ENCODE measurements around the gene PSMD9. TPM values are rescaled to one million over a fixed set of nuclear protein-coding genes. Genes with fewer than 3 reads are reported as not detected.
"Not testable (repeated sequence)": the region's sequence is repeated elsewhere in the genome, so short reads cannot be mapped to it uniquely, and the experiment has no call there.

PSMD9 gene
- total and polyA plus RNA-seq, 3 experiments from 2014 or later: 83.7 to 99.3 (median 89.9) TPM

- H3K4me3 Mint-ChIP-seq: no peak overlapping the region
- peak overlapping the region; percentile 18 for H3K27ac ChIP-seq (ENCODE audit: low read depth, low read length)
- no peaks in the 10 kb centered on the region for H3K4me1 Mint-ChIP-seq
- DNase-seq: no peak
- H3K9me3 ChIP-seq (ENCODE audit: low read length): no peaks in the 10 kb centered on the region
- H3K27ac Mint-ChIP-seq: no peak overlapping the region
- no peaks in the 10 kb centered on the region for H3K9me3 Mint-ChIP-seq
- peaks cover 0 to 4% (median 0%) of the 10 kb centered on the region in 3 donors for H3K36me3 Mint-ChIP-seq
- no peak overlapping the region for H3K4me3 ChIP-seq (ENCODE audit: low read length)
- H3K36me3 ChIP-seq (ENCODE audit: insufficient read depth, low read length): no peaks in the 10 kb centered on the region
- ChIA-PET CTCF (interaction anchor here (1.0 kb wide), 1 partner anchor 9 kb away, joined by 4 read pairs; the partner anchor contains the start of gene CFAP251), POLR2A (no interaction called here)
- H3K4me1 ChIP-seq (ENCODE audit: insufficient read depth, low read length): no peaks in the 10 kb centered on the region
- H3K27me3 Mint-ChIP-seq: peaks cover 0 to 4% of the 10 kb centered on the region in 2 donors
- no peaks in the 10 kb centered on the region for H3K27me3 ChIP-seq (ENCODE audit: insufficient read depth, low read length, poor library complexity, severe bottlenecking)
Measured at GRCh38 chr12:121926874-121927706, 38.5 kb downstream of the PSMD9 start.

GRCh38 chr12:121927813-121928212 lies 39.2 kb downstream of the PSMD9 start:
- ChIA-PET CTCF (interaction anchor here (1.0 kb wide), 1 partner anchor 9 kb away, joined by 4 read pairs; the partner anchor contains the start of gene CFAP251), POLR2A (no interaction called here)
- Histone ChIP-seq H3K27ac (ENCODE audit: low read depth, low read length) (no peak overlapping the region), H3K4me3 (ENCODE audit: low read length) (no peak overlapping the region), H3K36me3 (ENCODE audit: insufficient read depth, low read length) (no peaks in the 10 kb centered on the region), H3K9me3 (ENCODE audit: low read length) (no peaks in the 10 kb centered on the region), H3K27me3 (ENCODE audit: insufficient read depth, low read length, poor library complexity, severe bottlenecking) (no peaks in the 10 kb centered on the region), H3K4me1 (ENCODE audit: insufficient read depth, low read length) (no peaks in the 10 kb centered on the region)
- no peak for DNase-seq
- no peak overlapping the region for H3K27ac Mint-ChIP-seq
- peaks cover 0 to 6% (median 0%) of the 10 kb centered on the region in 3 donors for H3K36me3 Mint-ChIP-seq
- H3K27me3 Mint-ChIP-seq: peaks cover 0 to 4% of the 10 kb centered on the region in 2 donors
- no peaks in the 10 kb centered on the region for H3K9me3 Mint-ChIP-seq
- H3K4me3 Mint-ChIP-seq: no peak overlapping the region
- H3K4me1 Mint-ChIP-seq: no peaks in the 10 kb centered on the region

- H3K27me3 Mint-ChIP-seq; H3K36me3 ChIP-seq (ENCODE audit: insufficient read depth, low read length); H3K27ac ChIP-seq (ENCODE audit: low read depth, low read length); H3K4me3 Mint-ChIP-seq; POLR2A ChIA-PET; DNase-seq; H3K4me1 Mint-ChIP-seq; CTCF ChIA-PET; H3K9me3 Mint-ChIP-seq; H3K27ac Mint-ChIP-seq; H3K27me3 ChIP-seq (ENCODE audit: insufficient read depth, low read length, poor library complexity, severe bottlenecking); H3K36me3 Mint-ChIP-seq; H3K4me3 ChIP-seq (ENCODE audit: low read length); H3K4me1 ChIP-seq (ENCODE audit: insufficient read depth, low read length); H3K9me3 ChIP-seq (ENCODE audit: low read length): not testable (repeated sequence)
Measured at GRCh38 chr12:121929545-121929944, 41.0 kb downstream of the PSMD9 start.

GRCh38 chr12:121930862-121931261 lies 42.3 kb downstream of the PSMD9 start:
- H3K9me3 Mint-ChIP-seq: no peaks in the 10 kb centered on the region
- H3K36me3 Mint-ChIP-seq: peaks cover 0 to 9% (median 0%) of the 10 kb centered on the region in 3 donors
- Histone ChIP-seq H3K9me3 (ENCODE audit: low read length) (no peaks in the 10 kb centered on the region), H3K36me3 (ENCODE audit: insufficient read depth, low read length) (no peaks in the 10 kb centered on the region), H3K4me3 (ENCODE audit: low read length) (no peak overlapping the region), H3K27ac (ENCODE audit: low read depth, low read length) (no peak overlapping the region), H3K4me1 (ENCODE audit: insufficient read depth, low read length) (no peaks in the 10 kb centered on the region), H3K27me3 (ENCODE audit: insufficient read depth, low read length, poor library complexity, severe bottlenecking) (no peaks in the 10 kb centered on the region)
- DNase-seq: no peak
- H3K4me3 Mint-ChIP-seq: no peak overlapping the region
- CTCF ChIA-PET: no interaction called here
- H3K27me3 Mint-ChIP-seq: peaks cover 0 to 4% of the 10 kb centered on the region in 2 donors
- H3K4me1 Mint-ChIP-seq: no peaks in the 10 kb centered on the region
- POLR2A ChIA-PET: no interaction called here
- peak overlapping the region in 1 of 8 donors; percentile 29 for H3K27ac Mint-ChIP-seq

- ChIA-PET CTCF (no interaction called here), POLR2A (no interaction called here)
- peaks cover 0 to 9% (median 0%) of the 10 kb centered on the region in 3 donors for H3K36me3 Mint-ChIP-seq
- DNase-seq: no peak
- Histone ChIP-seq H3K27ac (ENCODE audit: low read depth, low read length) (no peak overlapping the region), H3K4me1 (ENCODE audit: insufficient read depth, low read length) (no peaks in the 10 kb centered on the region), H3K36me3 (ENCODE audit: insufficient read depth, low read length) (no peaks in the 10 kb centered on the region), H3K4me3 (ENCODE audit: low read length) (no peak overlapping the region), H3K27me3 (ENCODE audit: insufficient read depth, low read length, poor library complexity, severe bottlenecking) (no peaks in the 10 kb centered on the region), H3K9me3 (ENCODE audit: low read length) (no peaks in the 10 kb centered on the region)
- H3K9me3 Mint-ChIP-seq: no peaks in the 10 kb centered on the region
- H3K4me3 Mint-ChIP-seq: no peak overlapping the region
- H3K4me1 Mint-ChIP-seq: no peaks in the 10 kb centered on the region
- H3K27me3 Mint-ChIP-seq: peaks cover 0 to 4% of the 10 kb centered on the region in 2 donors
- peak overlapping the region in 1 of 8 donors; percentile 82 for H3K27ac Mint-ChIP-seq
Measured at GRCh38 chr12:121932176-121932536, 43.6 kb downstream of the PSMD9 start.

- no peaks in the 10 kb centered on the region for H3K9me3 ChIP-seq (ENCODE audit: low read length)
- no peaks in the 10 kb centered on the region for H3K9me3 Mint-ChIP-seq
- no peaks in the 10 kb centered on the region for H3K36me3 ChIP-seq (ENCODE audit: insufficient read depth, low read length)
- H3K4me3 ChIP-seq (ENCODE audit: low read length): no peak overlapping the region
- no peaks in the 10 kb centered on the region for H3K4me1 ChIP-seq (ENCODE audit: insufficient read depth, low read length)
- no peaks in the 10 kb centered on the region for H3K27me3 ChIP-seq (ENCODE audit: insufficient read depth, low read length, poor library complexity, severe bottlenecking)
- H3K36me3 Mint-ChIP-seq: peaks cover 0 to 9% (median 0%) of the 10 kb centered on the region in 3 donors
- peak overlapping the region; percentile 82 for H3K27ac ChIP-seq (ENCODE audit: low read depth, low read length)
- H3K4me3 Mint-ChIP-seq: no peak overlapping the region
- ChIA-PET POLR2A (no interaction called here), CTCF (no interaction called here)
- H3K27ac Mint-ChIP-seq: no peak overlapping the region
- H3K27me3 Mint-ChIP-seq: peaks cover 0 to 4% of the 10 kb centered on the region in 2 donors
- DNase-seq: no peak
- H3K4me1 Mint-ChIP-seq: peaks cover 0 to 6% (median 4%) of the 10 kb centered on the region in 3 donors
Measured at GRCh38 chr12:121932914-121933521, 44.4 kb downstream of the PSMD9 start.

GRCh38 chr12:121933522-121934308 lies 45.1 kb downstream of the PSMD9 start:
- no peak for DNase-seq
- Mint-ChIP-seq H3K9me3 (no peaks in the 10 kb centered on the region), H3K4me1 (peaks cover 0 to 6% (median 4%) of the 10 kb centered on the region in 3 donors), H3K27me3 (peaks cover 0 to 4% of the 10 kb centered on the region in 2 donors), H3K36me3 (peaks cover 0 to 9% (median 0%) of the 10 kb centered on the region in 3 donors), H3K27ac (no peak overlapping the region), H3K4me3 (no peak overlapping the region)
- Histone ChIP-seq H3K36me3 (ENCODE audit: insufficient read depth, low read length) (no peaks in the 10 kb centered on the region), H3K27me3 (ENCODE audit: insufficient read depth, low read length, poor library complexity, severe bottlenecking) (no peaks in the 10 kb centered on the region), H3K4me3 (ENCODE audit: low read length) (no peak overlapping the region), H3K27ac (ENCODE audit: low read depth, low read length) (peak overlapping the region; percentile 82), H3K9me3 (ENCODE audit: low read length) (no peaks in the 10 kb centered on the region), H3K4me1 (ENCODE audit: insufficient read depth, low read length) (no peaks in the 10 kb centered on the region)
- ChIA-PET POLR2A (no interaction called here), CTCF (interaction anchor here (1.0 kb wide), 1 partner anchor 139 kb away, joined by 3 read pairs; no protein-coding TSS in a partner anchor)

GRCh38 chr12:121934309-121934664 lies 45.7 kb downstream of the PSMD9 start:
- H3K4me1 Mint-ChIP-seq: peaks cover 4 to 6% (median 4%) of the 10 kb centered on the region in 3 donors
- no peaks in the 10 kb centered on the region for H3K27me3 ChIP-seq (ENCODE audit: insufficient read depth, low read length, poor library complexity, severe bottlenecking)
- ChIA-PET CTCF (interaction anchor here (1.0 kb wide), 1 partner anchor 140 kb away, joined by 3 read pairs; no protein-coding TSS in a partner anchor), POLR2A (no interaction called here)
- H3K4me3 ChIP-seq (ENCODE audit: low read length): peak overlapping the region; percentile 8
- peak overlapping the region; percentile 82 for H3K27ac ChIP-seq (ENCODE audit: low read depth, low read length)
- no peaks in the 10 kb centered on the region for H3K9me3 ChIP-seq (ENCODE audit: low read length)
- H3K4me3 Mint-ChIP-seq: no peak overlapping the region
- no peak overlapping the region for H3K27ac Mint-ChIP-seq
- DNase-seq: no peak
- no peaks in the 10 kb centered on the region for H3K36me3 ChIP-seq (ENCODE audit: insufficient read depth, low read length)
- no peaks in the 10 kb centered on the region for H3K4me1 ChIP-seq (ENCODE audit: insufficient read depth, low read length)
- H3K36me3 Mint-ChIP-seq: peaks cover 0 to 9% (median 0%) of the 10 kb centered on the region in 3 donors
- no peaks in the 10 kb centered on the region for H3K9me3 Mint-ChIP-seq
- peaks cover 0 to 4% of the 10 kb centered on the region in 2 donors for H3K27me3 Mint-ChIP-seq
